AG09319 (cell line): ENCODE measurements around the gene CXCL13.
"Not testable (repeated sequence)": the region's sequence is repeated elsewhere in the genome, so short reads cannot be mapped to it uniquely, and the experiment has no call there.

ENCODE experiments used
- DNase-seq: peaks from one replicate; pipeline ENCODE4 v3.0.0-alpha.2; 2010; ENCODE audit warnings: low read depth; ENCODE audit errors: extremely low read depth
- TF ChIP-seq, protein P1 (sequence below): IDR thresholded peaks from 2 replicates; pipeline ENCODE4 v1.5.1; 2011; ENCODE audit warnings: low read depth, mild to moderate bottlenecking, inconsistent platforms, low read length, moderate library complexity

Gene CXCL13, protein sequence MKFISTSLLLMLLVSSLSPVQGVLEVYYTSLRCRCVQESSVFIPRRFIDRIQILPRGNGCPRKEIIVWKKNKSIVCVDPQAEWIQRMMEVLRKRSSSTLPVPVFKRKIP

DNA sequence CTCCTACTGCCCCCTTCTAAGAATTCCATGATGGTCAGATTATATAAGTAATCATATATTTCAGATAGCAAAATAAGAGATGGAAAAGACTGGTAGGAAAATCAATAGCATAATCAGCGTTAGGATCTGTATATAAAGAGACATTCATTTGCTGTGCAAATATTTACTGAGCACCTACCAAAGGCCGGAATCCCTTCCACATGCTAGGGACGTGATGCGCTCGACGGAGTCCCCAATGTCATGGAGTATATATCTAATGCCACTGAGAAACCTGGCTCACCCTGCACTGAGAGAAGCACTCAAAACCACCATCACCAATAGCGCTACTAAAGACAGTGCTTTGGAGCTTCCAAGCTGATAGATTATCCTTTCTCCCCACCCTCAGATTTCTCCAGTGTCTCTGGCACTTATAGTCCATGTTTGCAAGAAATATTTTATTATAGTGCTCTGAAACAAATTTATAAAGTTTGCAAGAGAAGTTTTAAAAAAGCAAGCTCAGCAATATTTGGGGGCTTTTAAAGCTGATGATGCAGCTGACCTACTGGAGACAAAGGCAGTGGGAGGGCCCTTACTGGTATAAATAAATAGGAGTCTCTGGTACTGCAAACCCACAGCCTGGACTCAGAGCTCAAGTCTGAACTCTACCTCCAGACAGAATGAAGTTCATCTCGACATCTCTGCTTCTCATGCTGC, at the start of gene CXCL13:
CXCL13 (plus strand) TSS at position 611 of the 693 bp plus-strand sequence; CDS start at position 657, 46 bp downstream.
- DNase-seq: no peak
- TF ChIP-seq, protein P1, sequence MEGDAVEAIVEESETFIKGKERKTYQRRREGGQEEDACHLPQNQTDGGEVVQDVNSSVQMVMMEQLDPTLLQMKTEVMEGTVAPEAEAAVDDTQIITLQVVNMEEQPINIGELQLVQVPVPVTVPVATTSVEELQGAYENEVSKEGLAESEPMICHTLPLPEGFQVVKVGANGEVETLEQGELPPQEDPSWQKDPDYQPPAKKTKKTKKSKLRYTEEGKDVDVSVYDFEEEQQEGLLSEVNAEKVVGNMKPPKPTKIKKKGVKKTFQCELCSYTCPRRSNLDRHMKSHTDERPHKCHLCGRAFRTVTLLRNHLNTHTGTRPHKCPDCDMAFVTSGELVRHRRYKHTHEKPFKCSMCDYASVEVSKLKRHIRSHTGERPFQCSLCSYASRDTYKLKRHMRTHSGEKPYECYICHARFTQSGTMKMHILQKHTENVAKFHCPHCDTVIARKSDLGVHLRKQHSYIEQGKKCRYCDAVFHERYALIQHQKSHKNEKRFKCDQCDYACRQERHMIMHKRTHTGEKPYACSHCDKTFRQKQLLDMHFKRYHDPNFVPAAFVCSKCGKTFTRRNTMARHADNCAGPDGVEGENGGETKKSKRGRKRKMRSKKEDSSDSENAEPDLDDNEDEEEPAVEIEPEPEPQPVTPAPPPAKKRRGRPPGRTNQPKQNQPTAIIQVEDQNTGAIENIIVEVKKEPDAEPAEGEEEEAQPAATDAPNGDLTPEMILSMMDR: no peak

DNA sequence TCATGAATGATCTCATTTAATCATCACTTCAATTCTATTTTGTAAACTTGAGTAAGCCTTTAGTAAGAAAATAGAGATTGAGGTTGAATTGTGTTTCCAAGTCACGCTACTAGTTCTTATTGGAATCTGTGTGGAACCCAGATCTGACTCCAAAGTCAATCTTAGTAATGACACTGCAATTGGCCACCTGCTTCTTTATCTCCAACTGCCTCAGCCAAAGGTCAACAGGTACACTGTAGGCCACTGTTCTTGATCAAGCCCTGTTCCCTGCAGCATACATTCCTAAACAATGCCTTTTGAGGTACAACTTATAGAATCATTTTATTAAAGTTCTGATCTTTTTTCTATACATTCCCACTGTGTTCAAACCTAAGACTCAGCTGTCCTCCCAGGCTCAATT, 45.5 kb upstream of the CXCL13 start:
- no peak for DNase-seq

DNA sequence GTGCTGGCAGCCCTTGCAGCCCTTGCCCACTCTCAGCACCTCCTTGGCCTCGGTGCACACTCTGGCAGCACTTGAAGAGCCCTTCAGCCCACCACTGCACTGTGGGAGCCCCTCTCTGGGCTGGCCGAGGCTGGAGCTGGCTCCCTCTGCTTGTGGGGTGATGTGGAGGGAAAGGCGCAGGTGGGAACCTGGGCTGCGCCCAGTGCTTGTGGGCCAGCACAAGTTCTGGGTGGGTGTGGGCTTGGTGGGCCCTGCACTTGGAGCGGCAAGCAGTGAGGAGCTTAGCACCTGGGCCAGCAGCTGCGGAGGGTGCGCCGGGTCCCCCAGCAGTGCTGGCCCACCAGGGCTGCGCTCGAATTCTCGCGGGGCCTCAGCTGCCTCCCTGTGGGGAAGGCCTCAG, 43.9 kb upstream of the CXCL13 start:
- DNase-seq: not testable (repeated sequence)

More for the DNA sequence above, 45.5 kb upstream of the CXCL13 start:
- TF ChIP-seq, protein P1: no peak

DNA sequence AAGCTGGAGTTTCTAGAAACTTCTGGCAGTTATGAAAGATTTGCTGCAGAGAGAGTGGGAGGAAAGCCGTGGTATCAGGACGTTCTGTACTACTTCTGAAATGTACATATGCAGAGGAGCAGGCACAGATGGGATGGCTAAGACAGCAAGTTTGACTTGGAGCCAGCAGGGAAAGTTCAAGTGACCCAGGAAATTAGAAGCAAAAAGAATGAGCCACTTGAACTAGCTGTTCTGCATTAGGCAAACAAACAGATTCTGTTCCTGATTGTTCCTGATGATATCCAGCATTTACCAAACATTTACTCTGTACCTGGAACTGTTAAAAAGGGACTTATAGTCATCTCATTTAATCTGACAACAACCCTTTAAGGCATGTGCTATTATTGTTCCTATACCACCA, 41.4 kb upstream of the CXCL13 start:
- TF ChIP-seq, protein P1: no peak
- no peak for DNase-seq

DNA sequence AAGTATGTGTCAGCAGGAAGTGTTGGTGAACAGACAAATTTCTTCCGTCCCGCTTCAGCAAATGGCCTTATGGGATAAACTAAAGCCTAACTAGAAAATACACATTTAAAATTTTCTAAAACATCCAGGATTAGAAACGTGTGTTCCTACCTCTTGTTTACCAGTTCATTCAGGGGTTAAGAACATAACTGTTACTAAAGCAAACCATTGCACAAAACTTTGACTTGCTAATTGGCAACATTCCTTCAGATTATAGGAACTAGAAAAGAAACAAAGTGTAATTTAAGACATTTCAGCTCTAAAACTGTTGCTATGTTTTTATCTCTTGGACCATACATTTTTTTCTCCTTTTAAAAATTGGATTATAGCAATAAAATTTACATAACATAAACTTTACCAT, 39.5 kb upstream of the CXCL13 start:
- TF ChIP-seq, protein P1: no peak
- DNase-seq: no peak

DNA sequence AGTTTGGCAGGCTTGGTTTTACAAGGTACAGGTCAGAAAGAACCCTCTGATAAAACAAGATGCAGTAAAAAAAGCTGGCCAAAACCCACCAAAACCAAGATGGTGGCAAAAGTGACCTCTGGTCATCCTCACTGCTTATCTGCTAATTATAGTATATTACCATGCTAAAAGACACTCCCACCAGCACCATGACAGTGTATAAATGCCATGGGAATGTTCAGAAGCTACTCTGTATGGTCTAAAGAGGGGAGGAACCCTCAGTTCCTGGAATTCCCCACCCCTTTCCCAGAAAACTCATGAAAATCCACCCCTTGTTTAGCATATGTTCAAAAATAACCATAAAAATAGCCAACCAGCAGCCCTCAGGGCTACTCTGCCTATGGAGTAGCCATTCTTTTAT, 38.1 kb upstream of the CXCL13 start:
- no peak for DNase-seq
- TF ChIP-seq, protein P1: no peak

DNA sequence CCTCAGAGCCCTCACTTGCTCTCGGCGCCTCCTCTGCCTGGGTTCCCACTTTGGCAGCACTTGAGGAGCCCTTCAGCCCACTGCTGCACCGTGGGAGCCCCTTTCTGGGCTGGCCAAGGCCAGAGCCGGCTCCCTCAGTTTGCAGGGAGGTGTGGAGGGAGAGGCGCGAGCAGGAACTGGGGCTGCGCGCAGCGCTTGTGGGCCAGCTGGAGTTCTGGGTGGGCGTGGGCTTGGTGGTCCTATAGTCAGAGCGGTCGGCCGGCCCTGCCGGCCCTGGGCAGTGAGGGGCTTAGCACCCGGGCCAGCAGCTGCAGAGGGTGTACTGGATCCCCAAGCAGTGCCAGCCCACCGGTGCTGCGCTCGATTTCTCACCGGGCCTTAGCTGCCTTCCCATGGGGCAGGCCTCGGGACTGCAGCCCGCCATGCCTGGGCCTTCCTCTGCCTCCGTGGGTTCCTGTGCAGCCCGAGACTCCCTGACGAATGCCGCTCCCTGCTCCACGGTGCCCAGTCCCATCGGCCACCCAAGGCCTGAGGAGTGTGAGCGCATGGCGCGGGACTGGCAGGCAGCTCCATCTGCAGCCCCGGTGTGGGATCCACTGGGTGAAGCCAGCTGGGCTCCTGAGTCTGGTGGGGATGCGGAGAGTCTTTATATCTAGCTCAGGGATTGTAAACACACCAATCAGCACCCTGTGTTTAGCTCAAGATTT, 35.0 kb upstream of the CXCL13 start:
- DNase-seq: not testable (repeated sequence)

DNA sequence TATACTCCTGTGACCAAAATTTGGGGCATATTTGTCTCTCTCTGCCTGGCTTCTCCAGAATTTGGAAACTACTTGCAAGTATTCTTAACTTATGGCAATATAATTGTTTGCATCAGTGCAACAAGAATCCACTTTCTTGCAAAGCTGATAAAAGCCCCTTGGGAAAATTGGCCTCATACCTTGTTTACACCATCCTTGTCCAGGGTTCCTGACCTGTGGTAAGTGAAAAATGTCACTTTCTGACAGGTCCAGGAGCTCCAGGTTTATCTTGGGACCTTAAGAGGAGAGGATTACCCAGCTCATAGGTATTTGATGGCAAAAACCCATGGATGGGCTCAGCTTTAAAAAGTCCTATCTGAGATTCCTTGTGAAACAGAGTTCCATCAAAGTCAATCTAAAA, 29.3 kb upstream of the CXCL13 start:
- DNase-seq: no peak
- TF ChIP-seq, protein P1: no peak
